AG04449 (cell line): ENCODE data around the gene AGR3.
A peak's percentile ranks its signal among the peaks of the same experiment; 100 is the strongest.

Source experiments
- CTCF ChIA-PET: fragments of 350-600 bp; formaldehyde crosslinking; extraction: SDS; loops from one replicate; lab custom pipeline; 2021; ENCODE audit warnings: antibody characterized with exemption; lab: Yijun Ruan, JAX
- POLR2A ChIA-PET: fragments of 400-600, 350-600 bp; formaldehyde crosslinking; extraction: SDS; loops from one replicate; lab custom pipeline; 2020; ENCODE audit warnings: antibody characterized with exemption, inconsistent platforms; lab: Yijun Ruan, JAX
- DNase-seq: peaks from one replicate; pipeline ENCODE4 v3.0.0-alpha.2; 2010; ENCODE audit warnings: low read depth, low spot score
- H3K4me3 ChIP-seq: 2 replicates; pipeline ENCODE4 v1.5.1; 2011; ENCODE audit warnings: low read depth, mild to moderate bottlenecking, control low read depth, low read length
- CTCF ChIP-seq: IDR thresholded peaks from one replicate; pipeline ENCODE4 v1.5.1; 2011; ENCODE audit warnings: mild to moderate bottlenecking, moderate library complexity, low read length, control low read depth, inconsistent platforms; ENCODE audit not compliant: insufficient read depth; ENCODE audit errors: missing control alignments

The AGR3 gene

GRCh38 chr7:16881844-16882243 is at the start of gene AGR3:
Gene AGR3, minus strand, starts transcription at chr7:16881983. Its CDS starts 3,365 bp downstream, at chr7:16878618.
- ChIA-PET POLR2A (no interaction called here), CTCF (interaction anchor here (1.0 to 2.3 kb wide), 4 partner anchors 9 to 187 kb away, joined by 3 to 8 read pairs (median 6); no protein-coding TSS in a partner anchor)
- no peak for DNase-seq
- H3K4me3 ChIP-seq: no peak within 1 kb of the TSS
- TF ChIP-seq CTCF: no peak

GRCh38 chr7:16930946-16931345 is 49.2 kb upstream of the AGR3 start:
- ChIA-PET POLR2A (no interaction called here), CTCF (interaction anchor here (0.9 to 2.2 kb wide), 4 partner anchors 10 to 15 kb away, joined by 3 to 14 read pairs (median 4); no protein-coding TSS in a partner anchor)
- TF ChIP-seq CTCF: no peak
- DNase-seq: no peak
- H3K4me3 ChIP-seq: no peak overlapping the region

- no peak for DNase-seq
- TF ChIP-seq CTCF: no peak
- CTCF ChIA-PET: interaction anchor here (1.0 to 2.2 kb wide), 3 partner anchors 11 to 54 kb away, joined by 4 to 14 read pairs (median 4); no protein-coding TSS in a partner anchor
- H3K4me3 ChIP-seq: no peak overlapping the region
- POLR2A ChIA-PET: no interaction called here
These were observed 47.5 kb upstream of the AGR3 start for GRCh38 chr7:16929146-16929762.

- ChIA-PET CTCF (interaction anchor here (0.7 to 3.6 kb wide), 13 partner anchors 9 to 754 kb away, joined by 3 to 22 read pairs (median 5); no protein-coding TSS in a partner anchor), POLR2A (no interaction called here)
- no peak for TF ChIP-seq CTCF
- no peak overlapping the region for H3K4me3 ChIP-seq
- no peak for DNase-seq
These were observed 45.1 kb upstream of the AGR3 start for GRCh38 chr7:16926861-16927260.

- DNase-seq: no peak
- POLR2A ChIA-PET: no interaction called here
- CTCF ChIA-PET: interaction anchor here (0.7 to 3.6 kb wide), 16 partner anchors 8 to 754 kb away, joined by 3 to 22 read pairs (median 4); no protein-coding TSS in a partner anchor
- H3K4me3 ChIP-seq: no peak overlapping the region
- peak; percentile 72 for TF ChIP-seq CTCF
These were observed 44.5 kb upstream of the AGR3 start for GRCh38 chr7:16926283-16926682.

- no peak for DNase-seq
- CTCF ChIA-PET: interaction anchor here (0.6 to 3.6 kb wide), 16 partner anchors 8 to 755 kb away, joined by 3 to 22 read pairs (median 4); no protein-coding TSS in a partner anchor
These were observed 43.8 kb upstream of the AGR3 start for GRCh38 chr7:16925609-16926008.

More at GRCh38 chr7:16925609-16926008, 43.8 kb upstream of the AGR3 start:
- no peak overlapping the region for H3K4me3 ChIP-seq
- POLR2A ChIA-PET: no interaction called here
- TF ChIP-seq CTCF: no peak
